B cell (primary cell): ENCODE measurements around the gene HDGF. TPM values are rescaled to one million over a fixed set of nuclear protein-coding genes. Genes with fewer than 3 reads are reported as not detected.

Source experiments
- ATAC-seq: fragments of 200-7000 bp; cut with Tn5 transposase; one replicate; pipeline ENCODE4 v1.10.0; 2021; ENCODE audit warnings: low read depth, mild to moderate bottlenecking, moderate number of reproducible peaks, moderate library complexity
- CTCF ChIA-PET: fragments of 350-600 bp; sonication (Branson Sonifier 250); formaldehyde crosslinking; loops from one replicate; lab custom pipeline; 2021; ENCODE audit warnings: antibody characterized with exemption, inconsistent platforms; lab: Charles Lee
- POLR2A ChIA-PET: fragments of 350-600 bp; sonication (Branson Sonifier 250); formaldehyde crosslinking; loops from one replicate; lab custom pipeline; 2021; ENCODE audit warnings: antibody characterized with exemption; lab: Charles Lee
- DNase-seq: peaks from one replicate; pipeline ENCODE4 v3.0.0; 2013
- H2AFZ ChIP-seq: 2 replicates; pipeline ENCODE4 v1.6.1; 2012; ENCODE audit warnings: mild to moderate bottlenecking, low read depth, low read length; ENCODE audit not compliant: insufficient read depth, poor library complexity, severe bottlenecking
- H3K27ac ChIP-seq, 2 donors: 1 replicate in 1 of 2; 2 replicates in 1 of 2; pipeline ENCODE4 v1.5.1; 2012 to 2013; ENCODE audit warnings: low read length in 2 of 2, mild to moderate bottlenecking in 2 of 2, moderate library complexity in 1 of 2
- H3K27me3 ChIP-seq, 4 experiments: fragments of 200-600 bp in 1 of 4; sonication (generic) in 1 of 4; replicated peaks in 1 of 4; 1 replicate in 2 of 4; 2 replicates in 2 of 4; pipeline versions ENCODE4 v1.6.1 to v1.7.0; 2013 to 2016; ENCODE audit warnings: low read length in 3 of 4, mild to moderate bottlenecking in 2 of 4, mixed read lengths in 1 of 4, moderate library complexity in 1 of 4; ENCODE audit not compliant: insufficient read depth in 4 of 4, control insufficient read depth in 3 of 4; ENCODE audit errors: control extremely low read depth in 1 of 4
- H3K36me3 ChIP-seq, 2 experiments: replicated peaks in 1 of 2; 1 replicate in 1 of 2; 2 replicates in 1 of 2; pipeline versions ENCODE4 v1.6.1 to v1.7.1; 2013; ENCODE audit warnings: low read length in 1 of 2; ENCODE audit not compliant: insufficient read depth in 2 of 2, control insufficient read depth in 1 of 2; ENCODE audit errors: control extremely low read depth in 1 of 2, extremely low read depth in 1 of 2
- H3K4me1 ChIP-seq, 2 donors: fragments of 200-600 bp in 1 of 2; sonication (generic) in 1 of 2; 1 replicate in 1 of 2; 2 replicates in 1 of 2; pipeline versions ENCODE4 v1.5.1 to v1.6.1; 2013 to 2017; ENCODE audit warnings: low read length in 2 of 2; ENCODE audit not compliant: control insufficient read depth in 2 of 2, insufficient read depth in 2 of 2
- H3K4me2 ChIP-seq: replicated peaks from 2 replicates; pipeline ENCODE3; 2012; ENCODE audit warnings: mild to moderate bottlenecking, low read depth, low read length; ENCODE audit not compliant: poor library complexity, severe bottlenecking
- H3K4me3 ChIP-seq, 5 experiments: fragments of 200-600 bp in 1 of 5; sonication (generic) in 1 of 5; 1 replicate in 3 of 5; 2 replicates in 2 of 5; pipeline versions ENCODE4 v1.5.1 to v1.7.0; 2011 to 2016; ENCODE audit warnings: low read length in 4 of 5, mild to moderate bottlenecking in 4 of 5, low read depth in 2 of 5, control low read depth in 1 of 5, moderate library complexity in 1 of 5; ENCODE audit not compliant: insufficient read depth in 1 of 5; ENCODE audit errors: control extremely low read depth in 1 of 5, extremely low read depth in 1 of 5
- H3K79me2 ChIP-seq: fragments of 200-600 bp; sonication (generic); one replicate; pipeline ENCODE4 v1.6.0; 2016; ENCODE audit warnings: low read length; ENCODE audit not compliant: control insufficient read depth, insufficient read depth
- H3K9ac ChIP-seq: fragments of 200-600 bp; sonication (generic); 2 replicates; pipeline ENCODE4 v1.6.1; 2017; ENCODE audit warnings: mild to moderate bottlenecking, low read length, moderate library complexity
- H3K9me3 ChIP-seq, 3 donors: one replicate each; pipeline versions ENCODE4 v1.6.1 to v1.7.1; 2013; ENCODE audit warnings: low read length in 2 of 3; ENCODE audit not compliant: control insufficient read depth in 2 of 3, insufficient read depth in 1 of 3; ENCODE audit errors: control extremely low read depth in 1 of 3
- H4K20me1 ChIP-seq: 2 replicates; pipeline ENCODE4 v1.6.0; 2012; ENCODE audit warnings: mild to moderate bottlenecking, low read length; ENCODE audit not compliant: insufficient read depth, control insufficient read depth, poor library complexity, severe bottlenecking
- H3K27ac Mint-ChIP-seq: one replicate; pipeline ENCODE4 v1.8.0; 2021; ENCODE audit warnings: mixed read lengths
- H3K27me3 Mint-ChIP-seq: one replicate; pipeline ENCODE4 v1.8.0; 2021; ENCODE audit warnings: mixed read lengths
- H3K4me1 Mint-ChIP-seq: one replicate; pipeline ENCODE4 v1.8.0; 2021; ENCODE audit warnings: mixed read lengths
- H3K4me3 Mint-ChIP-seq: one replicate; pipeline ENCODE4 v1.8.0; 2021; ENCODE audit warnings: mixed read lengths
- H3K9me3 Mint-ChIP-seq: one replicate; pipeline ENCODE4 v1.8.0; 2022; ENCODE audit warnings: mixed read lengths; ENCODE audit not compliant: insufficient read depth
- EZH2 ChIP-seq: IDR thresholded peaks from 2 replicates; pipeline ENCODE4 v1.6.1; 2012; ENCODE audit warnings: borderline replicate concordance, low read depth, mild to moderate bottlenecking, moderate library complexity, low read length; ENCODE audit not compliant: insufficient read depth, poor library complexity, severe bottlenecking
- WGBS: methylation state at CpG from one replicate; pipeline ENCODE4 v1.1.5; 2013; ENCODE audit warnings: missing lambda C conversion rate; ENCODE audit not compliant: insufficient coverage; 5-methylcytosine and 5-hydroxymethylcytosine counted together
- intact Hi-C: fragments of 100-400 bp; cut with micrococcal nuclease; formaldehyde crosslinking; loops from one replicate; pipeline ENCODE4 v1.10.0; 2022
- polyA plus RNA-seq: library from polyadenylated mRNA; depleted of rRNA; stranded (reverse); fragments of >200 nt; gene quantifications from 2 replicates; pipeline ENCODE4 v1.2.3, GENCODE V29; 2012
- total RNA-seq, 2 donors: library from RNA; stranded (reverse); fragments of 120-200 nt in 1 of 2; gene quantifications; 1 replicate in 1 of 2; 2 replicates in 1 of 2; pipeline versions ENCODE4 v1.2.3 to v1.2.4, GENCODE V29; 2013 to 2022
- TF ChIP-seq, protein P1 (sequence below): fragments of 200-600 bp; IDR thresholded peaks from one replicate; pipeline ENCODE4 v1.8.0; 2022; ENCODE audit warnings: antibody characterized with exemption, mild to moderate bottlenecking

The HDGF gene
- total and polyA plus RNA-seq, 2 donors (not counting 1 experiment from before 2014, with no cell fraction given), result 40.3 to 89.9 TPM

DNA sequence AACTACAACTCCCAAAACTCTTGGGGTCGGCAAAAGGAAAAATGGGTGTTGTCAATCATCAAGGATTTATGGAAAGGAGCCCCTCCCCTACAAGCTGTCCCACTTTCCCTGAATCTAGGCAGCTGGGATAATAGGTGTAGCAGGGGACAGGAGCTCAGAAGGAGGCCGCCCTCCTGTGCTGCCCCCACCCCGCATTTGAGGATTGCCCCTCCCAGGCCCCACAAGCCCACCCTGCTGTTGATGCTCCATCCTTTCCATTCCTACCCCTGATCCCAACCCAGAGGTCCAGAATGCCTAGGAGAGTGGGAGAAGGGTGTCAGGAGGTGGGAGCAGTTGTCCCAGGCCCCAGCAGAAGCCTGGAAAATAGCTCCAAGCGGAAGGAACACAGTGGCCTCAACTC is 8.7 kb downstream of the HDGF start:
- DNase-seq, result no peak
- H3K79me2 ChIP-seq, result peaks cover 33% of the 10 kb centered on the region
- H3K27me3 ChIP-seq, result no peaks in the 10 kb centered on the region
- no peak for ATAC-seq
- H3K9ac ChIP-seq, result no peak overlapping the region
- Mint-ChIP-seq H3K27ac (no peak overlapping the region), H3K27me3 (no peaks in the 10 kb centered on the region), H3K9me3 (peaks cover 2% of the 10 kb centered on the region), H3K4me1 (peaks cover 51% of the 10 kb centered on the region), H3K4me3 (no peak overlapping the region)
- peaks cover 4% of the 10 kb centered on the region for H4K20me1 ChIP-seq
- no peak overlapping the region for H3K4me3 ChIP-seq
- TF ChIP-seq, protein P1, sequence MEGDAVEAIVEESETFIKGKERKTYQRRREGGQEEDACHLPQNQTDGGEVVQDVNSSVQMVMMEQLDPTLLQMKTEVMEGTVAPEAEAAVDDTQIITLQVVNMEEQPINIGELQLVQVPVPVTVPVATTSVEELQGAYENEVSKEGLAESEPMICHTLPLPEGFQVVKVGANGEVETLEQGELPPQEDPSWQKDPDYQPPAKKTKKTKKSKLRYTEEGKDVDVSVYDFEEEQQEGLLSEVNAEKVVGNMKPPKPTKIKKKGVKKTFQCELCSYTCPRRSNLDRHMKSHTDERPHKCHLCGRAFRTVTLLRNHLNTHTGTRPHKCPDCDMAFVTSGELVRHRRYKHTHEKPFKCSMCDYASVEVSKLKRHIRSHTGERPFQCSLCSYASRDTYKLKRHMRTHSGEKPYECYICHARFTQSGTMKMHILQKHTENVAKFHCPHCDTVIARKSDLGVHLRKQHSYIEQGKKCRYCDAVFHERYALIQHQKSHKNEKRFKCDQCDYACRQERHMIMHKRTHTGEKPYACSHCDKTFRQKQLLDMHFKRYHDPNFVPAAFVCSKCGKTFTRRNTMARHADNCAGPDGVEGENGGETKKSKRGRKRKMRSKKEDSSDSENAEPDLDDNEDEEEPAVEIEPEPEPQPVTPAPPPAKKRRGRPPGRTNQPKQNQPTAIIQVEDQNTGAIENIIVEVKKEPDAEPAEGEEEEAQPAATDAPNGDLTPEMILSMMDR, result no peak
- TF ChIP-seq EZH2, result no peak
- peaks cover 29 to 39% of the 10 kb centered on the region in 2 donors for H3K4me1 ChIP-seq
- 89% methylated on average over 1 of the region's 4 CpGs for WGBS
- peaks cover 0 to 30% of the 10 kb centered on the region in 2 experiments for H3K36me3 ChIP-seq
- H3K4me2 ChIP-seq, result no peak overlapping the region
- CTCF ChIA-PET, result interaction anchor here (5.1 kb wide), 1 partner anchor 17 kb away, joined by 43 read pairs; no protein-coding TSS in a partner anchor
- no peaks in the 10 kb centered on the region for H3K9me3 ChIP-seq
- intact Hi-C loops, result no loop called here
- H3K27ac ChIP-seq, result no peak overlapping the region
- POLR2A ChIA-PET, result interaction anchor here (0.6 to 2.8 kb wide), 3 partner anchors 9 to 345 kb away, joined by 3 to 39 read pairs (median 5); partner anchors contain the start of genes HDGF, ISG20L2 and METTL25B
- H2AFZ ChIP-seq, result no peak overlapping the region

DNA sequence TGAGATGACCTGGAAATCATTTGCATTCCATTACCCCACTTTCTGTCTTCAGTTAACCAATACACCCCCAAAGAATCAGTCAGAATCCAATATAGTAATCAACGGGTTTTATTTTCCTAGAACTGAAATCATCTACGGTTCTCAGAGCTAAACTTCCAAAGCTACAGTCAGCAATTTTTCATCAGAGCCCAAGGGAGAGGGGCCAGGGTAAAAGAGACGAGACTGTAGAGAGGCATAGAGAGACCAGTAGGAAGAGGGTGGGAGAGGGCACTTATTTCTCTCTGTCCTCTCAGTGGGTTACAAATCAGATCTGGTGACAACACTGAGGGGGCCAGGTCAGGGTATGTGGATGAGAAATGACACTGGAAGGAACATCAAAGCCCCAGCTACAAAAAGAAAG is 9.5 kb downstream of the HDGF start:
- H3K4me2 ChIP-seq, result peak overlapping the region; percentile 84
- DNase-seq (no peak), ATAC-seq (no peak)
- TF ChIP-seq, protein P1, result no peak
- no peak for TF ChIP-seq EZH2
- peak overlapping the region; percentile 96 for H3K4me3 Mint-ChIP-seq
- H3K9ac ChIP-seq, result no peak overlapping the region
- H3K9me3 ChIP-seq, result no peaks in the 10 kb centered on the region
- intact Hi-C loops, result no loop called here
- peak overlapping the region in 1 of 5 experiments; percentile 51 for H3K4me3 ChIP-seq
- H3K4me1 Mint-ChIP-seq, result peaks cover 44% of the 10 kb centered on the region
- no peaks in the 10 kb centered on the region for H3K27me3 ChIP-seq
- H3K9me3 Mint-ChIP-seq, result peaks cover 2% of the 10 kb centered on the region
- H4K20me1 ChIP-seq, result no peaks in the 10 kb centered on the region
- peaks cover 32% of the 10 kb centered on the region for H3K79me2 ChIP-seq
- H3K4me1 ChIP-seq, result peaks cover 22 to 31% of the 10 kb centered on the region in 2 donors
- H3K27me3 Mint-ChIP-seq, result no peaks in the 10 kb centered on the region
- POLR2A ChIA-PET, result interaction anchor here (1.5 to 2.8 kb wide), 3 partner anchors 9 to 25 kb away, joined by 5 to 43 read pairs (median 39); partner anchors contain the start of genes HDGF, ISG20L2, METTL25B and PRCC
- WGBS, result no CpG with 5 or more reads among the region's 3 CpGs
- CTCF ChIA-PET, result interaction anchor here (2.4 to 5.1 kb wide), 2 partner anchors 16 to 25 kb away, joined by 18 to 43 read pairs; partner anchors contain the start of gene PRCC
- H3K27ac Mint-ChIP-seq, result peak overlapping the region; percentile 98
- peak overlapping the region in 1 of 2 donors; percentile 95 for H3K27ac ChIP-seq
- H3K36me3 ChIP-seq, result peaks cover 0 to 37% of the 10 kb centered on the region in 2 experiments
- no peak overlapping the region for H2AFZ ChIP-seq
